Liver (tissue), 3 donors: ENCODE results near the gene ANKRD44.

Experiments
- CTCF ChIP-seq: fragments of 150-350 bp; IDR thresholded peaks from 2 replicates; pipeline ENCODE4 v1.5.1; 2017; ENCODE audit warnings: improper control_type of control experiment, low read depth, low read length; ENCODE audit not compliant: missing input control
- EGR1 ChIP-seq, 2 donors: IDR thresholded peaks; 2 replicates each; pipeline ENCODE4 v1.6.1; 2016 to 2018; ENCODE audit warnings: antibody characterized with exemption in 2 of 2, low read depth in 2 of 2
- FOXA1 ChIP-seq: IDR thresholded peaks from 2 replicates; pipeline ENCODE4 v1.6.1; 2016; ENCODE audit warnings: antibody characterized with exemption
- GABPA ChIP-seq, 2 donors: IDR thresholded peaks in 1 of 2; conservative IDR thresholded peaks in 1 of 2; 2 replicates each; pipeline ENCODE4 v1.6.1; 2016; ENCODE audit warnings: antibody characterized with exemption in 2 of 2, mild to moderate bottlenecking in 1 of 2, moderate library complexity in 1 of 2
- HNF4A ChIP-seq, 2 donors: conservative IDR thresholded peaks; 2 replicates each; pipeline ENCODE4 v1.6.1; 2016; ENCODE audit warnings: antibody characterized with exemption in 2 of 2, mild to moderate bottlenecking in 2 of 2
- JUND ChIP-seq, 2 donors: IDR thresholded peaks; 2 replicates each; pipeline ENCODE4 v1.6.1; 2016; ENCODE audit warnings: antibody characterized with exemption in 2 of 2
- MAX ChIP-seq: IDR thresholded peaks from 2 replicates; pipeline ENCODE4 v1.6.1; 2016; ENCODE audit warnings: antibody characterized with exemption
- RAD21 ChIP-seq, 2 donors: IDR thresholded peaks; 2 replicates each; pipeline ENCODE4 v1.6.1; 2016; ENCODE audit warnings: antibody characterized with exemption in 2 of 2, mild to moderate bottlenecking in 2 of 2
- REST ChIP-seq: IDR thresholded peaks from 2 replicates; pipeline ENCODE4 v1.6.1; 2016; ENCODE audit warnings: antibody characterized with exemption, mild to moderate bottlenecking
- SP1 ChIP-seq: IDR thresholded peaks from 2 replicates; pipeline ENCODE4 v1.6.1; 2018; ENCODE audit warnings: antibody characterized with exemption, mild to moderate bottlenecking
- TAF1 ChIP-seq: conservative IDR thresholded peaks from 2 replicates; pipeline ENCODE4 v1.6.1; 2016; ENCODE audit warnings: antibody characterized with exemption, mild to moderate bottlenecking
- ZBTB33 ChIP-seq: IDR thresholded peaks from 2 replicates; pipeline ENCODE4 v1.6.1; 2016; ENCODE audit warnings: antibody characterized with exemption
- donor health status: healthy.
- donor health status: healthy.

- no peak for TF ChIP-seq JUND (IDR thresholded peaks at IDR 0.05)
- TF ChIP-seq CTCF: no peak
- no peak for TF ChIP-seq GABPA (IDR thresholded peaks at IDR 0.05 in 1 of 2, conservative IDR thresholded peaks at IDR 0.05 in 1 of 2)
- no peak for TF ChIP-seq MAX
- no peak for TF ChIP-seq ZBTB33
- no peak for TF ChIP-seq FOXA1
- no peak for TF ChIP-seq EGR1 (IDR thresholded peaks at IDR 0.05; ENCODE audit: low read depth in 2 of 2)
- TF ChIP-seq REST: no peak
- no peak for TF ChIP-seq TAF1
- TF ChIP-seq HNF4A (conservative IDR thresholded peaks at IDR 0.05): no peak
- TF ChIP-seq SP1: no peak
- no peak for TF ChIP-seq RAD21 (IDR thresholded peaks at IDR 0.05)
Observed at GRCh38 chr2:197280015-197280702, 30.4 kb downstream of the ANKRD44 start.
